GM12864 (cell line): ENCODE measurements around the gene LZTR1.
"Not testable (repeated sequence)": the region's sequence is repeated elsewhere in the genome, so short reads cannot be mapped to it uniquely, and the experiment has no call there.

ENCODE experiments used
- DNase-seq: peaks from one replicate; pipeline ENCODE4 v3.0.0-alpha.2; 2011; ENCODE audit warnings: low read depth
- H3K4me3 ChIP-seq: 2 replicates; pipeline ENCODE4 v1.5.1; 2011; ENCODE audit warnings: mild to moderate bottlenecking, low read depth, low read length, control low read depth
- CTCF ChIP-seq: IDR thresholded peaks from 2 replicates; pipeline ENCODE4 v1.5.1; 2011; ENCODE audit warnings: low read depth, mild to moderate bottlenecking, moderate library complexity, low read length, control low read depth, inconsistent platforms; ENCODE audit errors: missing control alignments

LZTR1 gene

GRCh38 chr22:21032037-21032867 lies 50.2 kb downstream of the LZTR1 start, which contains the start of gene SLC7A4:
Gene SLC7A4, minus strand, starts transcription at chr22:21032561. Its CDS starts 749 bp downstream, at chr22:21031812.
- DNase-seq: no peak
- no peak within 1 kb of the TSS for H3K4me3 ChIP-seq
- no peak for TF ChIP-seq CTCF

- H3K4me3 ChIP-seq: no peak overlapping the region
- no peak for TF ChIP-seq CTCF
- DNase-seq: no peak
These were observed 51.0 kb downstream of the LZTR1 start for GRCh38 chr22:21032868-21033688.

- no peak for DNase-seq
- no peak overlapping the region for H3K4me3 ChIP-seq
- no peak for TF ChIP-seq CTCF
These were observed 51.8 kb downstream of the LZTR1 start for GRCh38 chr22:21033895-21034294.

- DNase-seq: no peak
- no peak for TF ChIP-seq CTCF
- H3K4me3 ChIP-seq: no peak overlapping the region
These were observed 52.9 kb downstream of the LZTR1 start for GRCh38 chr22:21034989-21035388.

- no peak overlapping the region for H3K4me3 ChIP-seq
- DNase-seq: no peak
- TF ChIP-seq CTCF: no peak
These were observed 56.3 kb downstream of the LZTR1 start for GRCh38 chr22:21038405-21038804.

- H3K4me3 ChIP-seq, DNase-seq: not testable (repeated sequence)
These were observed 57.1 kb downstream of the LZTR1 start for GRCh38 chr22:21039158-21039557.

- no peak overlapping the region for H3K4me3 ChIP-seq
- no peak for TF ChIP-seq CTCF
- DNase-seq: no peak
These were observed 59.8 kb downstream of the LZTR1 start for GRCh38 chr22:21041937-21042336.
